ENCODE data around the gene NTS.
A peak's percentile ranks its signal among the peaks of the same experiment; 100 is the strongest.

Gene NTS

GRCh38 chr12:85835426-85836196 lies 38.5 kb upstream of the NTS start:
- DNase-seq (ENCODE audit: low read depth) = no peak
- TF ChIP-seq, protein P1, sequence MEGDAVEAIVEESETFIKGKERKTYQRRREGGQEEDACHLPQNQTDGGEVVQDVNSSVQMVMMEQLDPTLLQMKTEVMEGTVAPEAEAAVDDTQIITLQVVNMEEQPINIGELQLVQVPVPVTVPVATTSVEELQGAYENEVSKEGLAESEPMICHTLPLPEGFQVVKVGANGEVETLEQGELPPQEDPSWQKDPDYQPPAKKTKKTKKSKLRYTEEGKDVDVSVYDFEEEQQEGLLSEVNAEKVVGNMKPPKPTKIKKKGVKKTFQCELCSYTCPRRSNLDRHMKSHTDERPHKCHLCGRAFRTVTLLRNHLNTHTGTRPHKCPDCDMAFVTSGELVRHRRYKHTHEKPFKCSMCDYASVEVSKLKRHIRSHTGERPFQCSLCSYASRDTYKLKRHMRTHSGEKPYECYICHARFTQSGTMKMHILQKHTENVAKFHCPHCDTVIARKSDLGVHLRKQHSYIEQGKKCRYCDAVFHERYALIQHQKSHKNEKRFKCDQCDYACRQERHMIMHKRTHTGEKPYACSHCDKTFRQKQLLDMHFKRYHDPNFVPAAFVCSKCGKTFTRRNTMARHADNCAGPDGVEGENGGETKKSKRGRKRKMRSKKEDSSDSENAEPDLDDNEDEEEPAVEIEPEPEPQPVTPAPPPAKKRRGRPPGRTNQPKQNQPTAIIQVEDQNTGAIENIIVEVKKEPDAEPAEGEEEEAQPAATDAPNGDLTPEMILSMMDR (conservative IDR thresholded peaks at IDR 0.05; ENCODE audit: low read depth, low read length) = no peak
- peak overlapping the region; percentile 60 for H3K4me3 ChIP-seq (ENCODE audit: low read depth, low read length)

GRCh38 chr12:85836197-85837090 lies 37.7 kb upstream of the NTS start, which contains the start of gene RASSF9:
Gene RASSF9, minus strand, starts transcription at chr12:85836409. Its CDS starts 208 bp downstream, at chr12:85836201.
- peak; percentile 90 for DNase-seq (ENCODE audit: low read depth)
- peak within 1 kb of the TSS; percentile 60 for H3K4me3 ChIP-seq (ENCODE audit: low read depth, low read length)
- TF ChIP-seq, protein P1 (conservative IDR thresholded peaks at IDR 0.05; ENCODE audit: low read depth, low read length) = no peak

- TF ChIP-seq, protein P1 (conservative IDR thresholded peaks at IDR 0.05; ENCODE audit: low read depth, low read length) = no peak
- no peak for DNase-seq (ENCODE audit: low read depth)
- H3K4me3 ChIP-seq (ENCODE audit: low read depth, low read length) = no peak overlapping the region
Measured at GRCh38 chr12:85843606-85844310, 30.3 kb upstream of the NTS start.

DNA sequence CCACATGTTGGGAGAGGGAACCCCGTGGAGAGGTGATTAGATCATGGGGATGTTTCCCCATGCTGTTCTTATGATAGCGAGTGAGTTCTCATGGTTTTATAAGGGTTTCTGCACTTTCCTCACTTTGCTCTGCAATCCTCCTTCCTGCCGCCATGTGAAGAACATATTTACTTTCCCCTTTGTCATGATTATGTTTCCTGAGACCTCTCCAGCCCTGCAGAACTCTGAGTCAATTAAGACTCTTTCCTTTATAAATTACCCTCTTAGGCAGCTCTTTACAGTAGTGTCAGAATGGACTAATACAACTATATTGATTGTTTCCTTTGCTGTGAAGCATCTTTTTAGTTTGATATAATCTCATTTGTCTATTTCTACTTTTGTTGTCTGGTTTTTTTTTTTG lies 24.8 kb upstream of the NTS start:
- H3K4me3 ChIP-seq (ENCODE audit: low read depth, low read length) = no peak overlapping the region
- no peak for DNase-seq (ENCODE audit: low read depth)
- TF ChIP-seq, protein P1 (conservative IDR thresholded peaks at IDR 0.05; ENCODE audit: low read depth, low read length) = no peak

DNA sequence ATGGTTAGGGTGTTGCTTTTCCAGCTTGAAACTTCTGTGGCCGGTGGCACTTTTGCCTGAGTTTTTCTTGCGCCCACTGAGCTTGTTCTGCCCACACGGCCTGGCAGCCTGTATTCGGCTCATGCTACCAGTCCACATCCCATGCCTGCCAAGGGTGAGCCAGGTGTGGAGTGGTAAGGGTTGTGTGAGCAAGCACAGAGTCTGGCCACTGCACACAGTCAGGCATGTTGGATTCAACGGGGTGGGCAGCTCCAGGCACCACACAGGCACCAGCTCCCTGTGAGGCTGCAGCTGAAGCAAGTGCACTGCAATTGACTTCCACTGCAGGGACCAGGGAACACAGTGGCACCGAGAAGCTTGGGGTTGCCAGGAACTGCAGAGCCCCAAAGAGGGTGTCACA lies 18.8 kb upstream of the NTS start:
- DNase-seq (ENCODE audit: low read depth) = no peak
- H3K4me3 ChIP-seq (ENCODE audit: low read depth, low read length) = no peak overlapping the region
- TF ChIP-seq, protein P1 (conservative IDR thresholded peaks at IDR 0.05; ENCODE audit: low read depth, low read length) = no peak

DNA sequence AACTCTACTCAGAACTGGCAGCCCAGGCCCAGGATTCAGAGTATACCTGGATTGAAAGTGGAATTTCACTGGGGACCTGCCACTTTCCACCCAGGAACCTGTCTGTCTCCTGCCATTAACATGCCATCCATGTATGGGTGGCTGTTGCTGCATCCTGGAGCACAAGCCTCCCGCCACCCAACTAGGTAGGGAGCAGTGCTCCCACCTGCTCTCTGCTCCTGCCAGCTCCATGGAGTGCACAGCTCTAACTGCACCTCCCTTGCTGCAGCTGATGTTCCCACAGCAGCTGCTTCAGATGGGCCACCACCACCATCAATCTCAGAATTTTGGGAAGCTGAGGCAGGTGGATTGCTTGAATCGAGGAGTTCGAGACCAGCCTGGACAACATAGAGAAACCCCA lies 17.1 kb upstream of the NTS start:
- no peak for DNase-seq (ENCODE audit: low read depth)
- TF ChIP-seq, protein P1 (conservative IDR thresholded peaks at IDR 0.05; ENCODE audit: low read depth, low read length) = no peak

More for the DNA sequence above, 17.1 kb upstream of the NTS start:
- H3K4me3 ChIP-seq (ENCODE audit: low read depth, low read length) = no peak overlapping the region
